Stimulated activated effector memory CD8-positive, alpha-beta T cell treated with anti-CD3 and anti-CD28 coated beads, Interleukin-12 subunit alpha, Interleukin-12 subunit beta, amount 100 ng/mL, for 72 hours (primary cell): ENCODE measurements around the gene SRRT.
"Not testable (repeated sequence)": the region's sequence is repeated elsewhere in the genome, so short reads cannot be mapped to it uniquely, and the experiment has no call there.

Experiments used
- ATAC-seq: fragments of 150-1000 bp; cut with Tn5 transposase; 2 replicates; pipeline ENCODE4 v1.10.0; 2021
- DNase-seq, 2 donors: peaks; one replicate each; pipeline ENCODE4 v3.0.0; 2021 to 2022; ENCODE audit warnings: low spot score in 2 of 2
- H3K27ac Mint-ChIP-seq: one replicate; pipeline ENCODE4 v1.8.0; 2022; ENCODE audit warnings: mild to moderate bottlenecking, mixed read lengths
- H3K36me3 Mint-ChIP-seq: one replicate; pipeline ENCODE4 v1.8.0; 2022; ENCODE audit warnings: mild to moderate bottlenecking, mixed read lengths
- H3K4me1 Mint-ChIP-seq: one replicate; pipeline ENCODE4 v1.8.0; 2022; ENCODE audit warnings: mixed read lengths
- H3K4me3 Mint-ChIP-seq: one replicate; pipeline ENCODE4 v1.8.0; 2022; ENCODE audit warnings: mild to moderate bottlenecking, mixed read lengths
- H3K9me3 Mint-ChIP-seq: one replicate; pipeline ENCODE4 v1.8.0; 2022; ENCODE audit warnings: mixed read lengths

The SRRT gene

DNA sequence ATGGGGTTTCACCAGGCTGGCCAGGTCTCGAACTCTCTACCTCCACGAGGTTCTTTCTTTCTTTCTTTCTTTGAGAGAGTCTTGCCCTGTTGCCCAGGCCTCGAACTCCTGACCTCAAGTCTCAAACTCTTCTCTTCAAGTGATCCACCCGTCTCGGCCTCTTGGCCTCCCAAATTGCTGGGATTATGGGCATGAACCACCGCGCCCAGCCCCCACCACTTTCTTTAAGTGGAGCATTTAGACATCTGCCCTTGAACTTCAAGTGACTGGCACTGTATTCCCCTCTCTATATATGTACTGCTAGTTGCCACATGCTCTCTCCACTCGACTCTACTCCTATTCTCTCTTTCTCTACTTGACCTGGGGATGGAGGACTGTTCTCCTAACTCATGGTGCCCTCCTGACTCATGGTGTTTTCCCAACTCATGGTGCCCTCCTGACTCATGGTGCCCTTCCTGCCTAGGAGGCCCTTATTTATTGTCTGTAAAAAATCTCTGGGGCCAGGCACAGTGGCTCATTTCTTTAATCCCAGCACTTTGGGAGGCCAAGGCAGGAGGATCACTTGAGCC lies 40.1 kb downstream of the SRRT start:
- Mint-ChIP-seq H3K9me3 (no peaks in the 10 kb centered on the region), H3K36me3 (no peaks in the 10 kb centered on the region), H3K27ac (no peak overlapping the region), H3K4me3 (no peak overlapping the region), H3K4me1 (peaks cover 11% of the 10 kb centered on the region)
- DNase-seq (no peak), ATAC-seq (peak; percentile 81)

DNA sequence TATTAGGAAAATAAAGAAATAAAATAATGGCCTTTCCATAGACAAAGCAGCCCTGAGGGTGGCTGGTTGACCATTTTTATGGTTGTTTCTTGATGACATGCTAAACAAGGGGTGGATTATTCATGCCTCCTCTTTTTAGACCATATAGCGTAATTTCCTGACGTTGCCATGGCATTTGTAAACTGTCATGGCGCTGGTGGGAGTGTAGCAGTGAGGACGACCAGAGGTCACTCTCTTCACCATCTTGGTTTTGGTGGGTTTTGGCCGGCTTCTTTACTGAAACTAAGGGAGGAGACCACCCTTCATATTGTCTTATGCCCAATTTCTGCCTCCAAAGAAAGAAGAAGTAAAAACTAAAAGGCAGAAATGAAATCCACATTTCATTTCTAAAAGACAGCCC lies 44.4 kb downstream of the SRRT start:
- not testable (repeated sequence) for H3K4me3 Mint-ChIP-seq

DNA sequence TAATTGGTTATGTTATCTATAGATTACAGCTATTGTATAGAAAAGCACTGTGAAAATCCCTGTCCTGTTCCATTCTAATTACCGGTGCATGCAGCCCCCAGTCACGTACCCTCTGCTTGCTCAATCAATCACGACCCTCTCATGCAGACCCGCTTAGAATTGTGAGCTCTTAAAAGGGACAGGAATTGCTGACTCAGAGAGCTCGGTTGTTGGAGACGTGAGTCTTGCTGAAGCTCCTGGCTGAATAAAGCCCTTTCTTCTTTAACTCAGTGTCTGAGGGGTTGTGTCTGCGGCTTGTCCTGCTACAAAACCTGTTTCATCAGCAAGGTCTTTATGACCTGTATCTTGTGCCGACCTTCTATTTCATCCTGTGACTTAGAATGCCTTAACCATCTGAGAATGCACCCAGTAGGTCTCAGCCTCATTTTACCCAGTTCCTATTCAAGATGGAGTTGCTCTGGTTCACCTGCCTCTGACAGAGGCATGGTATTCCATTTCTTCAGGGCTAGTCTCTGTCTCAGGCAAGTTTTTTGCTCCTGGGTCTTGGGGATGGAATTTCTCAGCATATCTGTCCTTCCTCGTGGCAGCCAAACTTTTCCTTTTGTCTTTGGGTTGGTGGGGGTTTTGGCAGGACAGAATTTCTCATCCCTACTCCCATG lies 45.0 kb downstream of the SRRT start:
- not testable (repeated sequence) for H3K4me3 Mint-ChIP-seq, H3K36me3 Mint-ChIP-seq, H3K9me3 Mint-ChIP-seq, H3K27ac Mint-ChIP-seq, ATAC-seq, DNase-seq, H3K4me1 Mint-ChIP-seq

More for the DNA sequence above, 44.4 kb downstream of the SRRT start:
- DNase-seq, ATAC-seq, H3K36me3 Mint-ChIP-seq, H3K27ac Mint-ChIP-seq, H3K9me3 Mint-ChIP-seq: not testable (repeated sequence)
- peaks cover 11% of the 10 kb centered on the region for H3K4me1 Mint-ChIP-seq

DNA sequence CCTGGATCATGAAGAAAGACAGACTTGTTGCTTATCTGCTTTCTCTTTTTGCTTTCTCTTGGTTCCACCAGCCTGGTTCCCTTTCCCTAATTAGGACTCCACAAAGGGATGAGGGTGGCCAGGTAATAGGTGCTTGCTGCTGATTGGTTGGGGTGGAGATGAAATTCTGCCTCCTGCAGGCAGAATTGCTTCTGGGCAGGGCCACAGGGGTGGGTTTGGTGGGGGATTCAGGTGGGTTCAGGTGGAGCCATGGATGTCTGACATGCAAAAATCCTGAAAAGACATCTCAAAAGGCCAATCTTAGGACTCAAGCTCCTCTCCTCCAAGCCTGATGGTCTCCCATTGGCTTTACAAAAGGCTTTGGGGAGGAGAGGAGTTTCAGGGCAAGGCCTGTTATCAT lies 46.1 kb downstream of the SRRT start:
- Mint-ChIP-seq H3K36me3 (no peaks in the 10 kb centered on the region), H3K4me1 (peaks cover 5% of the 10 kb centered on the region), H3K4me3 (no peak overlapping the region), H3K27ac (no peak overlapping the region), H3K9me3 (no peaks in the 10 kb centered on the region)
- ATAC-seq, result no peak
- DNase-seq, result no peak

DNA sequence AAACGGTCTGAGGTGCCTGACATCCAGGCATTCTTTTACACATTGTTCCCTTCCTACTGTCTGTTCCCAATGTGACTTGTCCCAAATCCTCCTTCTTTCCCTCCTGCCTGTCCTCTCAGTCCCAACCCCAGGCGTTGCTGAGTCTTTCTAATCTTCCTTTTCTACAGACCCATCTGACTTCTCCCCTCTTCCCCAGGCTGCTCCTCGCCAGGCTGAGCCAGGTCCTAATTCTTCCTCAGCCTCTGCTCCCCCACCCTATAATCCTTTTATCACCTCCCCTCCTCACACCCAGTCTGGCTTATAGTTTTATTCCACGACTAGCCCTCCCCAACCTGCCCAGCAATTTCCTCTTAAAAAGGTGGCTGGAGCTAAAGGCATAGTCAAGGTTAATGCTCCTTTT lies 48.7 kb downstream of the SRRT start:
- H3K4me3 Mint-ChIP-seq, ATAC-seq, H3K36me3 Mint-ChIP-seq, H3K4me1 Mint-ChIP-seq, DNase-seq, H3K9me3 Mint-ChIP-seq, H3K27ac Mint-ChIP-seq: not testable (repeated sequence)

DNA sequence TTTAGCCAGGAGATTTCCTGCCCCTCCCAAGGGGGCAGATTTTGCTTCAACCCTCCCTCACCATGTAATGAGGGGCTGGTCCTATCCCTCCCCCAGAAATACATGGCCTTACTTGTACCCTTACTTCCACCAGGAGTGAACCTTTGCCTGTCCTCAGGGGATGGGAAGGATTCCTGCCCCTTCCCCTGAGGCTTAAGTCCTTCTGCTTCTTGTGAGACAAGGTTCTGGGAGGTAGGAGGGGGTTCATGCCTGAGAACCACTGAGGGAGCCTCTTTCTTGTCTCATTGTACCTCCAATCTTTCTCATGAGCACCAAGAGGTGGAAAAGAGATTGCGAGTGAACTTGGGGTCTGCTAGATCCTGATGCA lies 54.9 kb downstream of the SRRT start:
- ATAC-seq, result no peak
- no peak for DNase-seq
- Mint-ChIP-seq H3K36me3 (no peaks in the 10 kb centered on the region), H3K4me1 (no peaks in the 10 kb centered on the region), H3K9me3 (peaks cover 3% of the 10 kb centered on the region), H3K27ac (no peak overlapping the region), H3K4me3 (no peak overlapping the region)

DNA sequence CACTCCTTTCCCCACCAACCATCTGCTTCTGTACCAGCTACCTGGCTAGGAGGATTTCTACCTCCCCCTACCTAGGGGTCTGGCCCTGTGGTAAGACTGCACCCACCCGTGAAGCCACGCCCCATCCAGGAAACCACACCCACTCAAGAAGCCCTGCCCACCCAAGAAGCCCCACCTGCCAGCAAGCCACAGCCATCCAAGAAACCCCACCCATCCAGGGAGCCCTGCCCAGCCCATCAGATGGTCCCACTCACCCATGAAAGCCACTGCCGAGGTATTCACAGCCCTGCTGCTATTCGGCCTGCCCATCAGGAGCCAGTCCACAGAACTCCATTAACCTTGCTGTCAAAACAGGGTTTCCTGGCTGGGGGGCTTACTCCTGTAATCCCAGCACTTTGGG lies 58.8 kb downstream of the SRRT start:
- ATAC-seq (no peak), DNase-seq (no peak)
- no peak overlapping the region for H3K27ac Mint-ChIP-seq
- H3K4me1 Mint-ChIP-seq, result no peaks in the 10 kb centered on the region
- peaks cover 3% of the 10 kb centered on the region for H3K9me3 Mint-ChIP-seq
- no peaks in the 10 kb centered on the region for H3K36me3 Mint-ChIP-seq
- no peak overlapping the region for H3K4me3 Mint-ChIP-seq

DNA sequence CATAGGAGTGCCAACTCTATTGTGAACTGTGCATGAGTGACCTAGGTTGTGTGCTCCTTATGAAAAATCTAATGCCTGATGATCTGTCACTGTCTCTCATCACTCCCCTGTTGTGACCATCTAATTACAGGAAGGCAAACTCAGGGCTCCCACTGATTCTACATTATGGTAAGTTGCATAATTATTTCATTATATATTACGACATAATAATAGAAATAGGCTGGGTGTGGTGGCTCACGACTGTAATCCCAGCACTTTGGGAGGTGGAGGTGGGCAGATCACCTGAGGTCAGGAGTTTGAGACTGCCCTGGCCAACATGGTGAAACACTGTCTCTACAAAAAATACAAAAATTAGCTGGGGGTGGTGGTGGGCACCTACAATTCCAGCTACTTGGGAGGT lies 60.5 kb downstream of the SRRT start:
- not testable (repeated sequence) for H3K27ac Mint-ChIP-seq, H3K4me3 Mint-ChIP-seq, H3K36me3 Mint-ChIP-seq, H3K4me1 Mint-ChIP-seq, H3K9me3 Mint-ChIP-seq, DNase-seq, ATAC-seq

DNA sequence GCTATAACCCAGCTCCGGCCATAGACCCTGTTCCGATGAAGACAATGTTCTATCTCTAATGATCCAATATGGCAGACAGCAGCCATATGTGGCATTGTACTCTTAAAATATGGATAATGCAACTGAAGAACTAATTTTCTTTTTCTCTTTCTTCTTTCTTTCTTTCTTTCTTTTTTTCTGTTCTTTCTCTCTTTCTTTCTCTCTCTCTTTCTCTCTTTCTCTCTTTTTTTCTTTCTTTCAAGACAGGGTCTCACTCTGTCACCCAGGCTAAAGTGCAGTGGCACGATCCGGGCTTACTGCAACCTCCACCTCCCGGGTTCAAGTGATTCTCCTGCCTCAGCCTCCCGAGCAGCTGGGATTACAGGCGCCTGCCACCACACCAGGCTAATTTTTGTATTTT lies 61.3 kb downstream of the SRRT start:
- H3K4me1 Mint-ChIP-seq, ATAC-seq: not testable (repeated sequence)

More for the DNA sequence above, 61.3 kb downstream of the SRRT start:
- not testable (repeated sequence) for H3K9me3 Mint-ChIP-seq, H3K36me3 Mint-ChIP-seq, DNase-seq, H3K27ac Mint-ChIP-seq, H3K4me3 Mint-ChIP-seq
